HepG2 (cell line): ENCODE data around the gene HENMT1. TPM values are rescaled to one million over a fixed set of nuclear protein-coding genes. Genes with fewer than 3 reads are reported as not detected.
A peak's percentile ranks its signal among the peaks of the same experiment; 100 is the strongest.

Experiments used
- AFF4 ChIP-seq: sonication (generic); formaldehyde crosslinking; IDR thresholded peaks from 2 replicates; pipeline ENCODE4 v1.4.0; 2020; ENCODE audit warnings: missing genetic modification reagents
- BHLHE40 ChIP-seq: IDR thresholded peaks from 2 replicates; pipeline ENCODE4 v1.6.1; 2011; ENCODE audit warnings: low read length, improper control_type of control experiment
- CERS6 ChIP-seq: sonication (generic); formaldehyde crosslinking; IDR thresholded peaks from 2 replicates; pipeline ENCODE4 v1.5.0; 2020; ENCODE audit warnings: missing genetic modification reagents
- FOXP4 ChIP-seq: sonication (generic); formaldehyde crosslinking; IDR thresholded peaks from 2 replicates; pipeline ENCODE4 v1.4.0; 2020; ENCODE audit warnings: missing genetic modification reagents
- HMGXB3 ChIP-seq: sonication (generic); formaldehyde crosslinking; IDR thresholded peaks from 2 replicates; pipeline ENCODE4 v1.4.0; 2020; ENCODE audit warnings: missing genetic modification reagents, borderline replicate concordance
- KAT2B ChIP-seq: fragments of 150-350 bp; IDR thresholded peaks from 2 replicates; pipeline ENCODE4 v1.6.1; 2014; ENCODE audit warnings: low read depth, low read length, borderline replicate concordance
- MTA1 ChIP-seq: sonication (generic); formaldehyde crosslinking; IDR thresholded peaks from 2 replicates; pipeline ENCODE4 v1.4.0; 2020; ENCODE audit warnings: missing genetic modification reagents, mild to moderate bottlenecking, borderline replicate concordance
- SALL1 ChIP-seq: sonication (generic); formaldehyde crosslinking; IDR thresholded peaks from 2 replicates; pipeline ENCODE4 v1.8.0; 2022; ENCODE audit warnings: mild to moderate bottlenecking, missing genetic modification reagents
- SSRP1 ChIP-seq: IDR thresholded peaks from 2 replicates; pipeline ENCODE4 v1.6.1; 2016; ENCODE audit warnings: control low read depth
- ZBTB7A ChIP-seq: sonication (generic); formaldehyde crosslinking; IDR thresholded peaks from 2 replicates; pipeline ENCODE4 v1.8.0; 2022; ENCODE audit warnings: mild to moderate bottlenecking, missing genetic modification reagents
- ZFX ChIP-seq: sonication (generic); formaldehyde crosslinking; IDR thresholded peaks from 2 replicates; pipeline ENCODE4 v1.4.0; 2020; ENCODE audit warnings: mild to moderate bottlenecking, low read depth, missing genetic modification reagents, moderate library complexity
- ZNF230 ChIP-seq: sonication (generic); formaldehyde crosslinking; IDR thresholded peaks from 2 replicates; pipeline ENCODE4 v1.4.0; 2020; ENCODE audit warnings: mild to moderate bottlenecking, missing genetic modification reagents
- ZNF232 ChIP-seq: sonication (generic); formaldehyde crosslinking; IDR thresholded peaks from 2 replicates; pipeline ENCODE4 v1.4.0; 2020; ENCODE audit warnings: missing genetic modification reagents, borderline replicate concordance
- ZNF3 ChIP-seq: IDR thresholded peaks from 2 replicates; pipeline ENCODE4 v1.7.0; 2017; ENCODE audit warnings: inconsistent platforms
- ZNF350 ChIP-seq: sonication (generic); formaldehyde crosslinking; IDR thresholded peaks from 2 replicates; pipeline ENCODE4 v1.4.0; 2020; ENCODE audit warnings: mild to moderate bottlenecking, low read depth, missing genetic modification reagents, borderline replicate concordance
- ZNF589 ChIP-seq: sonication (generic); formaldehyde crosslinking; conservative IDR thresholded peaks from 2 replicates; pipeline ENCODE4 v1.8.0; 2022; ENCODE audit warnings: mild to moderate bottlenecking, moderate library complexity, missing genetic modification reagents
- ZNF724P ChIP-seq: sonication (generic); formaldehyde crosslinking; IDR thresholded peaks from 2 replicates; pipeline ENCODE4 v1.8.0; 2022; ENCODE audit warnings: missing genetic modification reagents, borderline replicate concordance
- polyA plus RNA-seq, 8 experiments: library from polyadenylated mRNA; depleted of rRNA in 3 of 8; stranded (reverse) in 7 of 8; unstranded in 1 of 8; fragments of >200 nt; fragmentation: Illumina TruSeq in 4 of 8; extraction: Trizol in 4 of 8; gene quantifications; 2 replicates each; pipeline versions ENCODE4 v1.2.1 to v1.2.3, GENCODE V29; 2011 to 2016; ENCODE audit warnings: low read depth in 4 of 8, missing spikeins in 1 of 8, mixed read lengths in 1 of 8; ENCODE audit not compliant: insufficient read depth in 1 of 8
- total RNA-seq, 5 experiments: library from RNA; depleted of rRNA; stranded (reverse); fragments of >200 nt; fragmentation: Illumina TruSeq; extraction: Trizol; gene quantifications; 2 replicates each; pipeline ENCODE4 v1.2.3, GENCODE V29; 2016; ENCODE audit warnings: low read depth in 1 of 5

Gene HENMT1
- total and polyA plus RNA-seq, 2 of the 13 experiments (the other 11 are each of a cell fraction or from before 2014, with no cell fraction given) = not detected

GRCh38 chr1:108692724-108693655, 32.1 kb upstream of the HENMT1 start (continued):
- TF ChIP-seq HMGXB3 (no peak), ZNF3 (CRISPR knock-in tag) (no peak), ZNF230 (CRISPR knock-in tag) (0 out of 2 replicates have a peak, but pooled peaks have one; percentile 3), ZNF232 (CRISPR knock-in tag) (no peak), ZNF589 (0 out of 2 replicates have a peak, but pooled peaks have one; percentile 28), ZNF350 (CRISPR knock-in tag) (0 out of 2 replicates have a peak, but pooled peaks have one; percentile 1), MTA1 (CRISPR knock-in tag) (no peak), ZFX (peak; percentile 75), SALL1 (CRISPR knock-in tag) (no peak), ZNF724P (no peak), KAT2B (no peak), CERS6 (CRISPR knock-in tag) (no peak), AFF4 (CRISPR knock-in tag) (0 out of 2 replicates have a peak, but pooled peaks have one; percentile 21), ZBTB7A (CRISPR knock-in tag) (no peak), FOXP4 (CRISPR knock-in tag) (no peak), BHLHE40 (no peak), SSRP1 (no peak)
